Duodenal mucosa (tissue), 2 donors: Measurements from ENCODE around the gene NRSN1.

Experiments used
- H3K27ac ChIP-seq: one replicate; pipeline ENCODE4 v1.7.0; 2013; ENCODE audit warnings: low read depth, low read length
- H3K27me3 ChIP-seq, 2 donors: one replicate each; pipeline ENCODE4 v1.7.0; 2013; ENCODE audit warnings: low read length in 2 of 2, control low read depth in 1 of 2; ENCODE audit not compliant: insufficient read depth in 2 of 2, control insufficient read depth in 1 of 2
- H3K36me3 ChIP-seq, 2 donors: one replicate each; pipeline ENCODE4 v1.7.0; 2013; ENCODE audit warnings: low read length in 2 of 2, control low read depth in 1 of 2; ENCODE audit not compliant: insufficient read depth in 2 of 2, control insufficient read depth in 1 of 2
- H3K4me1 ChIP-seq, 2 donors: one replicate each; pipeline ENCODE4 v1.7.0; 2013; ENCODE audit warnings: low read length in 2 of 2, control low read depth in 1 of 2; ENCODE audit not compliant: insufficient read depth in 2 of 2, control insufficient read depth in 1 of 2
- H3K4me3 ChIP-seq, 2 donors: one replicate each; pipeline ENCODE4 v1.7.0; 2013; ENCODE audit warnings: low read length in 2 of 2, low read depth in 1 of 2
- H3K9ac ChIP-seq, 2 donors: one replicate each; pipeline ENCODE4 v1.7.0; 2013; ENCODE audit warnings: low read length in 2 of 2, low read depth in 1 of 2
- H3K9me3 ChIP-seq, 2 donors: one replicate each; pipeline ENCODE4 v1.7.0; 2013; ENCODE audit warnings: low read length in 2 of 2, control low read depth in 1 of 2; ENCODE audit not compliant: control insufficient read depth in 1 of 2

The NRSN1 gene

GRCh38 chr6:24152014-24152413 is 26.0 kb downstream of the NRSN1 start:
- Histone ChIP-seq H3K9me3 (no peaks in the 10 kb centered on the region), H3K9ac (no peak overlapping the region), H3K4me1 (no peaks in the 10 kb centered on the region), H3K27me3 (no peaks in the 10 kb centered on the region), H3K36me3 (no peaks in the 10 kb centered on the region), H3K4me3 (no peak overlapping the region), H3K27ac (no peak overlapping the region)

- Histone ChIP-seq H3K9me3 (no peaks in the 10 kb centered on the region), H3K27ac (no peak overlapping the region), H3K4me3 (no peak overlapping the region), H3K9ac (no peak overlapping the region), H3K27me3 (no peaks in the 10 kb centered on the region), H3K4me1 (no peaks in the 10 kb centered on the region), H3K36me3 (no peaks in the 10 kb centered on the region)
Observed at GRCh38 chr6:24154121-24154520, 28.1 kb downstream of the NRSN1 start.

GRCh38 chr6:24157886-24158285 is 31.9 kb downstream of the NRSN1 start:
- Histone ChIP-seq H3K9ac (no peak overlapping the region), H3K4me1 (no peaks in the 10 kb centered on the region), H3K27me3 (no peaks in the 10 kb centered on the region), H3K36me3 (no peaks in the 10 kb centered on the region), H3K9me3 (no peaks in the 10 kb centered on the region), H3K27ac (no peak overlapping the region), H3K4me3 (no peak overlapping the region)

- Histone ChIP-seq H3K27me3 (peaks cover 0 to 4% of the 10 kb centered on the region in 2 donors), H3K27ac (no peak overlapping the region), H3K9me3 (no peaks in the 10 kb centered on the region), H3K4me1 (no peaks in the 10 kb centered on the region), H3K4me3 (no peak overlapping the region), H3K9ac (no peak overlapping the region), H3K36me3 (no peaks in the 10 kb centered on the region)
Observed at GRCh38 chr6:24183584-24183983, 57.6 kb downstream of the NRSN1 start.

- Histone ChIP-seq H3K36me3 (no peaks in the 10 kb centered on the region), H3K27me3 (peaks cover 0 to 4% of the 10 kb centered on the region in 2 donors), H3K9ac (no peak overlapping the region), H3K9me3 (no peaks in the 10 kb centered on the region), H3K4me1 (no peaks in the 10 kb centered on the region), H3K27ac (no peak overlapping the region), H3K4me3 (no peak overlapping the region)
Observed at GRCh38 chr6:24186349-24186748, 60.3 kb downstream of the NRSN1 start.

- H3K36me3 ChIP-seq = no peaks in the 10 kb centered on the region
- peaks cover 0 to 4% of the 10 kb centered on the region in 2 donors for H3K27me3 ChIP-seq
- H3K9ac ChIP-seq = no peak overlapping the region
- no peaks in the 10 kb centered on the region for H3K4me1 ChIP-seq
- H3K9me3 ChIP-seq = no peaks in the 10 kb centered on the region
- no peak overlapping the region for H3K4me3 ChIP-seq
- H3K27ac ChIP-seq = no peak overlapping the region
Observed at GRCh38 chr6:24187965-24188577, 62.1 kb downstream of the NRSN1 start.

GRCh38 chr6:24188578-24189080 is 62.6 kb downstream of the NRSN1 start:
- H3K36me3 ChIP-seq = no peaks in the 10 kb centered on the region
- no peaks in the 10 kb centered on the region for H3K9me3 ChIP-seq
- no peak overlapping the region for H3K27ac ChIP-seq

GRCh38 chr6:24191346-24191745 is 65.3 kb downstream of the NRSN1 start:
- Histone ChIP-seq H3K27ac (no peak overlapping the region), H3K27me3 (peaks cover 0 to 4% of the 10 kb centered on the region in 2 donors), H3K9ac (no peak overlapping the region), H3K4me1 (no peaks in the 10 kb centered on the region), H3K36me3 (no peaks in the 10 kb centered on the region), H3K4me3 (no peak overlapping the region), H3K9me3 (no peaks in the 10 kb centered on the region)

More at GRCh38 chr6:24188578-24189080, 62.6 kb downstream of the NRSN1 start:
- H3K27me3 ChIP-seq = peaks cover 0 to 4% of the 10 kb centered on the region in 2 donors
- H3K4me3 ChIP-seq = no peak overlapping the region
- no peak overlapping the region for H3K9ac ChIP-seq
- H3K4me1 ChIP-seq = no peaks in the 10 kb centered on the region

- Histone ChIP-seq H3K9ac (no peak overlapping the region), H3K27me3 (no peaks in the 10 kb centered on the region), H3K4me1 (no peaks in the 10 kb centered on the region), H3K4me3 (no peak overlapping the region), H3K27ac (no peak overlapping the region), H3K9me3 (no peaks in the 10 kb centered on the region), H3K36me3 (no peaks in the 10 kb centered on the region)
Observed at GRCh38 chr6:24193364-24193763, 67.3 kb downstream of the NRSN1 start.

- Histone ChIP-seq H3K36me3 (no peaks in the 10 kb centered on the region), H3K27me3 (no peaks in the 10 kb centered on the region), H3K4me3 (no peak overlapping the region), H3K9me3 (no peaks in the 10 kb centered on the region), H3K4me1 (no peaks in the 10 kb centered on the region), H3K9ac (no peak overlapping the region), H3K27ac (no peak overlapping the region)
Observed at GRCh38 chr6:24194978-24195700, 69.1 kb downstream of the NRSN1 start.
